Measurements from ENCODE around the gene HNRNPL.
A peak's percentile ranks its signal among the peaks of the same experiment; 100 is the strongest.
"Not testable (repeated sequence)": the region's sequence is repeated elsewhere in the genome, so short reads cannot be mapped to it uniquely, and the experiment has no call there.

HNRNPL gene

GRCh38 chr19:38849860-38850435 is at the start of gene HNRNPL:
Gene HNRNPL (minus strand): TSS chr19:38849986. CDS start chr19:38849966, 20 bp downstream.
- H3K79me2 ChIP-seq (ENCODE audit: control insufficient read depth, insufficient read depth, low read length, unreplicated experiment), result peaks cover 39% of the 10 kb centered on the region
- peak within 1 kb of the TSS; percentile 92 for H3K4me3 ChIP-seq (ENCODE audit: low read depth, low read length)
- no peaks in the 10 kb centered on the region for H3K27me3 ChIP-seq (ENCODE audit: insufficient read depth, low read length)
- H3K4me1 ChIP-seq (ENCODE audit: control insufficient read depth, insufficient read depth, low read length, unreplicated experiment), result peaks cover 14% of the 10 kb centered on the region
- H2AFZ ChIP-seq (ENCODE audit: low read length, unreplicated experiment), result no peak within 1 kb of the TSS
- H3K27ac ChIP-seq (ENCODE audit: low read depth, low read length), result peak within 1 kb of the TSS; percentile 95
- peaks cover 22% of the 10 kb centered on the region; the same call in 1 of the 2 replicates for H3K36me3 ChIP-seq (ENCODE audit: insufficient read depth, low read length)

- H3K4me1 ChIP-seq (ENCODE audit: control insufficient read depth, insufficient read depth, low read length, unreplicated experiment), result no peaks in the 10 kb centered on the region
- H2AFZ ChIP-seq (ENCODE audit: low read length, unreplicated experiment), result peak overlapping the region; percentile 80
- H3K27me3 ChIP-seq (ENCODE audit: insufficient read depth, low read length), result no peaks in the 10 kb centered on the region
- no peaks in the 10 kb centered on the region for H3K36me3 ChIP-seq (ENCODE audit: insufficient read depth, low read length)
- H3K4me3 ChIP-seq (ENCODE audit: low read depth, low read length), result peak overlapping the region; percentile 90
- peaks cover 3% of the 10 kb centered on the region for H3K79me2 ChIP-seq (ENCODE audit: control insufficient read depth, insufficient read depth, low read length, unreplicated experiment)
- H3K27ac ChIP-seq (ENCODE audit: low read depth, low read length), result no peak overlapping the region
These were observed 49.1 kb upstream of the HNRNPL start for GRCh38 chr19:38898788-38899446.

- Histone ChIP-seq H2AFZ (ENCODE audit: low read length, unreplicated experiment) (no peak overlapping the region), H3K79me2 (ENCODE audit: control insufficient read depth, insufficient read depth, low read length, unreplicated experiment) (no peaks in the 10 kb centered on the region), H3K27ac (ENCODE audit: low read depth, low read length) (no peak overlapping the region), H3K36me3 (ENCODE audit: insufficient read depth, low read length) (no peaks in the 10 kb centered on the region), H3K27me3 (ENCODE audit: insufficient read depth, low read length) (no peaks in the 10 kb centered on the region), H3K4me3 (ENCODE audit: low read depth, low read length) (no peak overlapping the region), H3K4me1 (ENCODE audit: control insufficient read depth, insufficient read depth, low read length, unreplicated experiment) (no peaks in the 10 kb centered on the region)
These were observed 45.2 kb upstream of the HNRNPL start for GRCh38 chr19:38894968-38895367.

- H2AFZ ChIP-seq (ENCODE audit: low read length, unreplicated experiment), result no peak overlapping the region
- H3K27ac ChIP-seq (ENCODE audit: low read depth, low read length), result no peak overlapping the region
- no peak overlapping the region for H3K4me3 ChIP-seq (ENCODE audit: low read depth, low read length)
- no peaks in the 10 kb centered on the region for H3K79me2 ChIP-seq (ENCODE audit: control insufficient read depth, insufficient read depth, low read length, unreplicated experiment)
- H3K36me3 ChIP-seq (ENCODE audit: insufficient read depth, low read length), result no peaks in the 10 kb centered on the region
- H3K27me3 ChIP-seq (ENCODE audit: insufficient read depth, low read length), result no peaks in the 10 kb centered on the region
- no peaks in the 10 kb centered on the region for H3K4me1 ChIP-seq (ENCODE audit: control insufficient read depth, insufficient read depth, low read length, unreplicated experiment)
These were observed 43.6 kb upstream of the HNRNPL start for GRCh38 chr19:38893341-38893771.

- Histone ChIP-seq H3K27ac (ENCODE audit: low read depth, low read length) (no peak overlapping the region), H3K79me2 (ENCODE audit: control insufficient read depth, insufficient read depth, low read length, unreplicated experiment) (no peaks in the 10 kb centered on the region), H3K36me3 (ENCODE audit: insufficient read depth, low read length) (no peaks in the 10 kb centered on the region)
These were observed 43.1 kb upstream of the HNRNPL start for GRCh38 chr19:38892841-38893240.

GRCh38 chr19:38891771-38892170 is 42.0 kb upstream of the HNRNPL start:
- Histone ChIP-seq H3K79me2 (ENCODE audit: control insufficient read depth, insufficient read depth, low read length, unreplicated experiment) (no peaks in the 10 kb centered on the region), H3K36me3 (ENCODE audit: insufficient read depth, low read length) (no peaks in the 10 kb centered on the region), H3K27ac (ENCODE audit: low read depth, low read length) (no peak overlapping the region), H3K27me3 (ENCODE audit: insufficient read depth, low read length) (no peaks in the 10 kb centered on the region), H3K4me3 (ENCODE audit: low read depth, low read length) (no peak overlapping the region), H2AFZ (ENCODE audit: low read length, unreplicated experiment) (no peak overlapping the region), H3K4me1 (ENCODE audit: control insufficient read depth, insufficient read depth, low read length, unreplicated experiment) (no peaks in the 10 kb centered on the region)

More at GRCh38 chr19:38892841-38893240, 43.1 kb upstream of the HNRNPL start:
- Histone ChIP-seq H3K27me3 (ENCODE audit: insufficient read depth, low read length) (no peaks in the 10 kb centered on the region), H3K4me3 (ENCODE audit: low read depth, low read length) (no peak overlapping the region), H2AFZ (ENCODE audit: low read length, unreplicated experiment) (no peak overlapping the region), H3K4me1 (ENCODE audit: control insufficient read depth, insufficient read depth, low read length, unreplicated experiment) (no peaks in the 10 kb centered on the region)

- H2AFZ ChIP-seq (ENCODE audit: low read length, unreplicated experiment), result no peak overlapping the region
- no peak overlapping the region for H3K27ac ChIP-seq (ENCODE audit: low read depth, low read length)
- H3K27me3 ChIP-seq (ENCODE audit: insufficient read depth, low read length), result no peaks in the 10 kb centered on the region
- no peak overlapping the region for H3K4me3 ChIP-seq (ENCODE audit: low read depth, low read length)
- H3K36me3 ChIP-seq (ENCODE audit: insufficient read depth, low read length), result no peaks in the 10 kb centered on the region
- H3K4me1 ChIP-seq (ENCODE audit: control insufficient read depth, insufficient read depth, low read length, unreplicated experiment), result no peaks in the 10 kb centered on the region
- no peaks in the 10 kb centered on the region for H3K79me2 ChIP-seq (ENCODE audit: control insufficient read depth, insufficient read depth, low read length, unreplicated experiment)
These were observed 40.9 kb upstream of the HNRNPL start for GRCh38 chr19:38890686-38891085.

GRCh38 chr19:38889803-38890202 is 40.0 kb upstream of the HNRNPL start:
- Histone ChIP-seq H3K27me3 (ENCODE audit: insufficient read depth, low read length) (no peaks in the 10 kb centered on the region), H2AFZ (ENCODE audit: low read length, unreplicated experiment) (no peak overlapping the region), H3K79me2 (ENCODE audit: control insufficient read depth, insufficient read depth, low read length, unreplicated experiment) (no peaks in the 10 kb centered on the region), H3K36me3 (ENCODE audit: insufficient read depth, low read length) (no peaks in the 10 kb centered on the region), H3K27ac (ENCODE audit: low read depth, low read length) (no peak overlapping the region), H3K4me1 (ENCODE audit: control insufficient read depth, insufficient read depth, low read length, unreplicated experiment) (no peaks in the 10 kb centered on the region), H3K4me3 (ENCODE audit: low read depth, low read length) (no peak overlapping the region)

GRCh38 chr19:38888876-38889275 is 39.1 kb upstream of the HNRNPL start:
- Histone ChIP-seq H2AFZ (ENCODE audit: low read length, unreplicated experiment) (no peak overlapping the region), H3K4me3 (ENCODE audit: low read depth, low read length) (no peak overlapping the region), H3K27ac (ENCODE audit: low read depth, low read length) (no peak overlapping the region), H3K36me3 (ENCODE audit: insufficient read depth, low read length) (no peaks in the 10 kb centered on the region), H3K79me2 (ENCODE audit: control insufficient read depth, insufficient read depth, low read length, unreplicated experiment) (no peaks in the 10 kb centered on the region), H3K4me1 (ENCODE audit: control insufficient read depth, insufficient read depth, low read length, unreplicated experiment) (no peaks in the 10 kb centered on the region), H3K27me3 (ENCODE audit: insufficient read depth, low read length) (no peaks in the 10 kb centered on the region)

GRCh38 chr19:38884691-38885090 is 34.9 kb upstream of the HNRNPL start:
- H3K4me3 ChIP-seq (ENCODE audit: low read depth, low read length); H3K79me2 ChIP-seq (ENCODE audit: control insufficient read depth, insufficient read depth, low read length, unreplicated experiment); H3K27me3 ChIP-seq (ENCODE audit: insufficient read depth, low read length); H3K27ac ChIP-seq (ENCODE audit: low read depth, low read length); H3K4me1 ChIP-seq (ENCODE audit: control insufficient read depth, insufficient read depth, low read length, unreplicated experiment); H3K36me3 ChIP-seq (ENCODE audit: insufficient read depth, low read length); H2AFZ ChIP-seq (ENCODE audit: low read length, unreplicated experiment): not testable (repeated sequence)

GRCh38 chr19:38883286-38883685 is 33.5 kb upstream of the HNRNPL start:
- H3K4me1 ChIP-seq (ENCODE audit: control insufficient read depth, insufficient read depth, low read length, unreplicated experiment), result no peaks in the 10 kb centered on the region
- H3K4me3 ChIP-seq (ENCODE audit: low read depth, low read length), result no peak overlapping the region
- H3K27me3 ChIP-seq (ENCODE audit: insufficient read depth, low read length), result no peaks in the 10 kb centered on the region
- no peak overlapping the region for H2AFZ ChIP-seq (ENCODE audit: low read length, unreplicated experiment)
- no peak overlapping the region for H3K27ac ChIP-seq (ENCODE audit: low read depth, low read length)
- no peaks in the 10 kb centered on the region for H3K36me3 ChIP-seq (ENCODE audit: insufficient read depth, low read length)
- H3K79me2 ChIP-seq (ENCODE audit: control insufficient read depth, insufficient read depth, low read length, unreplicated experiment), result no peaks in the 10 kb centered on the region

Measured in ACC112 (cell line).